OCI-LY7 (cell line): ENCODE data around the gene ZMIZ1. TPM values are rescaled to one million over a fixed set of nuclear protein-coding genes. Genes with fewer than 3 reads are reported as not detected.

Experiments used
- BruUV-seq: library from RNA; stranded (reverse); fragments of 400-500 nt; replicated peaks from 2 replicates; lab custom pipeline; 2021; lab: Mats Ljungman, UMichigan
- CTCF ChIA-PET: fragments of 300-600 bp; sonication (Branson Sonifier 250); formaldehyde crosslinking; loops from one replicate; lab custom pipeline; 2022; ENCODE audit warnings: antibody characterized with exemption; ENCODE audit not compliant: unreplicated experiment; lab: Charles Lee
- POLR2A ChIA-PET: fragments of 300-600 bp; sonication (Branson Sonifier 250); formaldehyde crosslinking; loops from one replicate; lab custom pipeline; 2022; ENCODE audit warnings: antibody characterized with exemption; lab: Charles Lee
- DNase-seq: peaks from one replicate; pipeline ENCODE4 v3.0.0-alpha.2; 2015; ENCODE audit warnings: low spot score
- H2AFZ ChIP-seq: fragments of 200-600 bp; sonication (generic), shearing (Covaris generic); 2 replicates; pipeline ENCODE4 v1.6.1; 2014; ENCODE audit warnings: mild to moderate bottlenecking, antibody characterized with exemption, low read length, moderate library complexity
- H3K27ac ChIP-seq: fragments of 200-600 bp; sonication (generic); 2 replicates; pipeline ENCODE4 v1.5.1; 2014; ENCODE audit warnings: mixed run types, low read depth, mild to moderate bottlenecking, moderate library complexity, low read length, inconsistent platforms; ENCODE audit not compliant: poor library complexity, severe bottlenecking
- H3K36me3 ChIP-seq: fragments of 200-600 bp; sonication (generic); 2 replicates; pipeline ENCODE4 v1.6.1; 2014; ENCODE audit warnings: mild to moderate bottlenecking, antibody characterized with exemption, low read length, moderate library complexity, mixed read lengths; ENCODE audit not compliant: insufficient read depth
- H3K4me1 ChIP-seq: fragments of 200-600 bp; sonication (generic); 2 replicates; pipeline ENCODE4 v1.5.1; 2014; ENCODE audit warnings: mild to moderate bottlenecking, low read length; ENCODE audit not compliant: insufficient read depth, poor library complexity, severe bottlenecking
- H3K4me2 ChIP-seq: fragments of 200-600 bp; sonication (generic); 2 replicates; pipeline ENCODE4 v1.6.1; 2014; ENCODE audit warnings: mild to moderate bottlenecking, low read length
- H3K4me3 ChIP-seq: fragments of 200-600 bp; sonication (generic); 2 replicates; pipeline ENCODE4 v1.5.1; 2014; ENCODE audit warnings: mild to moderate bottlenecking, low read depth, low read length; ENCODE audit not compliant: poor library complexity, severe bottlenecking
- H3K79me2 ChIP-seq: fragments of 200-600 bp; sonication (generic); 2 replicates; pipeline ENCODE4 v1.6.1; 2016; ENCODE audit warnings: low read depth, mild to moderate bottlenecking, low read length, moderate library complexity, mixed read lengths; ENCODE audit not compliant: insufficient read depth
- H3K9me2 ChIP-seq: fragments of 200-600 bp; sonication (generic); 2 replicates; pipeline ENCODE4 v1.6.1; 2016; ENCODE audit warnings: mild to moderate bottlenecking, low read length, mixed read lengths; ENCODE audit not compliant: insufficient read depth
- H3K9me3 ChIP-seq: fragments of 200-600 bp; sonication (generic); 2 replicates; pipeline ENCODE4 v1.6.1; 2014; ENCODE audit warnings: mild to moderate bottlenecking, mixed run types, low read length, mixed read lengths
- H4K20me1 ChIP-seq: fragments of 200-600 bp; sonication (generic); 2 replicates; pipeline ENCODE4 v1.6.1; 2014; ENCODE audit warnings: mild to moderate bottlenecking, antibody characterized with exemption, low read length, moderate library complexity, mixed read lengths; ENCODE audit not compliant: insufficient read depth
- EZH2phosphoT487 ChIP-seq: fragments of 200-600 bp; sonication (generic); IDR thresholded peaks from 2 replicates; pipeline ENCODE4 v1.6.1; 2018; ENCODE audit warnings: low read depth, borderline replicate concordance, mild to moderate bottlenecking, mixed run types, antibody characterized with exemption, low read length, moderate library complexity, mixed read lengths
- intact Hi-C: fragments of 100-400 bp; cut with micrococcal nuclease; formaldehyde crosslinking; loops from one replicate; pipeline ENCODE4 v1.10.0; 2022; ENCODE audit not compliant: unreplicated experiment
- total RNA-seq, 2 experiments: library from RNA; depleted of rRNA in 1 of 2; stranded (reverse); fragments of >200 nt in 1 of 2; shearing (Covaris generic) in 1 of 2; gene quantifications; 2 replicates each; pipeline ENCODE4 v1.2.3, GENCODE V29; 2014 to 2022
- TF ChIP-seq, protein P1 (sequence below): fragments of 200-600 bp; sonication (generic); conservative IDR thresholded peaks from 2 replicates; pipeline ENCODE4 v1.5.1; 2014; ENCODE audit warnings: mild to moderate bottlenecking, antibody characterized with exemption, low read length, moderate library complexity, mixed read lengths

ZMIZ1 gene
- total RNA-seq, 2 experiments from 2014 or later: 20.4 to 66.9 TPM

GRCh38 chr10:79254333-79255006 lies 185.7 kb downstream of the ZMIZ1 start:
- no peak overlapping the region for H3K27ac ChIP-seq

GRCh38 chr10:79255007-79255507 lies 186.3 kb downstream of the ZMIZ1 start:
- no TSS peak for BruUV-seq
- Histone ChIP-seq H3K79me2 (peaks cover 56% of the 10 kb centered on the region), H3K9me2 (no peaks in the 10 kb centered on the region), H2AFZ (no peak overlapping the region), H4K20me1 (peaks cover 9% of the 10 kb centered on the region), H3K4me1 (peaks cover 32% of the 10 kb centered on the region), H3K27ac (no peak overlapping the region), H3K4me3 (no peak overlapping the region), H3K4me2 (no peak overlapping the region), H3K36me3 (peaks cover 8% of the 10 kb centered on the region; the same call in 1 of the 2 replicates), H3K9me3 (no peaks in the 10 kb centered on the region)
- intact Hi-C loops: no loop called here
- CTCF ChIA-PET: no interaction called here
- DNase-seq: no peak
- POLR2A ChIA-PET: interaction anchor here (0.6 kb wide), 1 partner anchor 650 kb away, joined by 3 read pairs; no protein-coding TSS in a partner anchor
- TF ChIP-seq, protein P1, sequence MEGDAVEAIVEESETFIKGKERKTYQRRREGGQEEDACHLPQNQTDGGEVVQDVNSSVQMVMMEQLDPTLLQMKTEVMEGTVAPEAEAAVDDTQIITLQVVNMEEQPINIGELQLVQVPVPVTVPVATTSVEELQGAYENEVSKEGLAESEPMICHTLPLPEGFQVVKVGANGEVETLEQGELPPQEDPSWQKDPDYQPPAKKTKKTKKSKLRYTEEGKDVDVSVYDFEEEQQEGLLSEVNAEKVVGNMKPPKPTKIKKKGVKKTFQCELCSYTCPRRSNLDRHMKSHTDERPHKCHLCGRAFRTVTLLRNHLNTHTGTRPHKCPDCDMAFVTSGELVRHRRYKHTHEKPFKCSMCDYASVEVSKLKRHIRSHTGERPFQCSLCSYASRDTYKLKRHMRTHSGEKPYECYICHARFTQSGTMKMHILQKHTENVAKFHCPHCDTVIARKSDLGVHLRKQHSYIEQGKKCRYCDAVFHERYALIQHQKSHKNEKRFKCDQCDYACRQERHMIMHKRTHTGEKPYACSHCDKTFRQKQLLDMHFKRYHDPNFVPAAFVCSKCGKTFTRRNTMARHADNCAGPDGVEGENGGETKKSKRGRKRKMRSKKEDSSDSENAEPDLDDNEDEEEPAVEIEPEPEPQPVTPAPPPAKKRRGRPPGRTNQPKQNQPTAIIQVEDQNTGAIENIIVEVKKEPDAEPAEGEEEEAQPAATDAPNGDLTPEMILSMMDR: no peak
- no peak for TF ChIP-seq EZH2phosphoT487

More at GRCh38 chr10:79254333-79255006, 185.7 kb downstream of the ZMIZ1 start:
- no peak overlapping the region for H2AFZ ChIP-seq
- CTCF ChIA-PET: no interaction called here
- intact Hi-C loops: no loop called here
- H3K9me3 ChIP-seq: no peaks in the 10 kb centered on the region
- H3K79me2 ChIP-seq: peaks cover 58% of the 10 kb centered on the region
- DNase-seq: no peak
- H3K9me2 ChIP-seq: no peaks in the 10 kb centered on the region
- H3K4me2 ChIP-seq: no peak overlapping the region
- POLR2A ChIA-PET: interaction anchor here (0.6 to 0.8 kb wide), 2 partner anchors 29 to 213 kb away, joined by 3 read pairs; no protein-coding TSS in a partner anchor
- TF ChIP-seq, protein P1: no peak
- no peak for TF ChIP-seq EZH2phosphoT487
- no TSS peak for BruUV-seq
- H3K4me3 ChIP-seq: no peak overlapping the region
- peaks cover 9% of the 10 kb centered on the region for H4K20me1 ChIP-seq
- H3K4me1 ChIP-seq: peaks cover 36% of the 10 kb centered on the region
- H3K36me3 ChIP-seq: peaks cover 8% of the 10 kb centered on the region; the same call in 1 of the 2 replicates
